GM19438 (cell line): ENCODE results near the gene UNC13A.
"Not testable (repeated sequence)": the region's sequence is repeated elsewhere in the genome, so short reads cannot be mapped to it uniquely, and the experiment has no call there.

Source experiments
- ATAC-seq: cut with Tn5 transposase; IDR thresholded peaks from one replicate; pipeline ENCODE4 v1.9.1; 2021; ENCODE audit warnings: low read depth; ENCODE audit not compliant: unreplicated experiment

The UNC13A gene

GRCh38 chr19:17577457-17578097 lies 110.6 kb downstream of the UNC13A start:
- ATAC-seq: no peak

- no peak for ATAC-seq
Observed at GRCh38 chr19:17576758-17577456, 111.2 kb downstream of the UNC13A start.

- ATAC-seq: no peak
Observed at GRCh38 chr19:17575871-17576757, 112.0 kb downstream of the UNC13A start.

GRCh38 chr19:17572638-17573037 lies 115.5 kb downstream of the UNC13A start:
- ATAC-seq: no peak

GRCh38 chr19:17570791-17571190 lies 117.4 kb downstream of the UNC13A start:
- ATAC-seq: no peak

- not testable (repeated sequence) for ATAC-seq
Observed at GRCh38 chr19:17570291-17570690, 117.9 kb downstream of the UNC13A start.

GRCh38 chr19:17567940-17568339 lies 120.2 kb downstream of the UNC13A start:
- ATAC-seq: no peak

- ATAC-seq: no peak
Observed at GRCh38 chr19:17565611-17566010, 122.5 kb downstream of the UNC13A start.

- no peak for ATAC-seq
Observed at GRCh38 chr19:17564781-17565180, 123.4 kb downstream of the UNC13A start.

- ATAC-seq: no peak
Observed at GRCh38 chr19:17562561-17562960, 125.6 kb downstream of the UNC13A start.

GRCh38 chr19:17562097-17562496 lies 126.1 kb downstream of the UNC13A start:
- ATAC-seq: no peak

- ATAC-seq: no peak
Observed at GRCh38 chr19:17560205-17560595, 128.0 kb downstream of the UNC13A start.

GRCh38 chr19:17557466-17557865 lies 130.7 kb downstream of the UNC13A start:
- no peak for ATAC-seq

GRCh38 chr19:17556995-17557394 lies 131.2 kb downstream of the UNC13A start:
- ATAC-seq: no peak

GRCh38 chr19:17555929-17556813 lies 132.0 kb downstream of the UNC13A start:
- ATAC-seq: no peak

- no peak for ATAC-seq
Observed at GRCh38 chr19:17555480-17555928, 132.7 kb downstream of the UNC13A start, which contains the start of gene COLGALT1. Gene COLGALT1 (plus strand): TSS chr19:17555649. CDS start chr19:17555714, 65 bp downstream.

- no peak for ATAC-seq
Observed at GRCh38 chr19:17554968-17555479, 133.1 kb downstream of the UNC13A start.

- no peak for ATAC-seq
Observed at GRCh38 chr19:17553256-17553655, 134.9 kb downstream of the UNC13A start.

- ATAC-seq: not testable (repeated sequence)
Observed at GRCh38 chr19:17552735-17553134, 135.4 kb downstream of the UNC13A start.
